Measurements from ENCODE around the gene SIPA1L2.

The SIPA1L2 gene

GRCh38 chr1:232627645-232628334 lies 2.1 kb downstream of the SIPA1L2 start:
- POLR2A ChIA-PET, result interaction anchor here (0.6 to 1.6 kb wide), 9 partner anchors 14 to 124 kb away, joined by 3 to 6 read pairs (median 3); no protein-coding TSS in a partner anchor
- Histone ChIP-seq H3K36me3 (ENCODE audit: control insufficient read depth in 2 of 2, insufficient read depth in 1 of 2, low read length in 2 of 2) (no peaks in the 10 kb centered on the region), H3K27ac (ENCODE audit: extremely low read depth, low read depth, low read length) (0 out of 2 replicates have a peak overlapping the region, but pooled peaks have one; percentile 47), H3K4me1 (ENCODE audit: control insufficient read depth, insufficient read depth, low read length) (peaks cover 24% of the 10 kb centered on the region), H3K9me3 (ENCODE audit: control insufficient read depth, insufficient read depth, low read depth, low read length) (no peaks in the 10 kb centered on the region), H3K4me3 (ENCODE audit: low read depth, low read length) (peak overlapping the region; percentile 91)
- CTCF ChIA-PET, result interaction anchor here (0.6 to 2.4 kb wide), 67 partner anchors 9 to 898 kb away, joined by 3 to 24 read pairs (median 4); no protein-coding TSS in a partner anchor
- TF ChIP-seq ZNF623 (tag by site-specific recombination; IDR thresholded peaks at IDR 0.05) (no peak; the same call in 1 of the 2 replicates), ZNF707 (tag by site-specific recombination; IDR thresholded peaks at IDR 0.05) (no peak), ZNF221 (tag by site-specific recombination; IDR thresholded peaks at IDR 0.05; ENCODE audit: borderline replicate concordance) (no peak), ZNF776 (tag by site-specific recombination; IDR thresholded peaks at IDR 0.05; ENCODE audit: borderline replicate concordance) (no peak), ZNF600 (tag by site-specific recombination; IDR thresholded peaks at IDR 0.05) (no peak), MYNN (tag by site-specific recombination; IDR thresholded peaks at IDR 0.05; ENCODE audit: borderline replicate concordance) (peak; percentile 64; the same call in 1 of the 2 replicates), IKZF3 (tag by site-specific recombination; IDR thresholded peaks at IDR 0.05) (peak; percentile 71), ZNF335 (tag by site-specific recombination; conservative IDR thresholded peaks at IDR 0.05) (0 out of 2 replicates have a peak, but pooled peaks have one; percentile 17), ZNF175 (tag by site-specific recombination; IDR thresholded peaks at IDR 0.05) (no peak), ZNF629 (tag by site-specific recombination; IDR thresholded peaks at IDR 0.05) (no peak), KLF7 (tag by site-specific recombination; IDR thresholded peaks at IDR 0.05; ENCODE audit: borderline replicate concordance) (no peak), ZNF513 (tag by site-specific recombination; IDR thresholded peaks at IDR 0.05) (no peak), PRDM10 (tag by site-specific recombination; IDR thresholded peaks at IDR 0.05) (peak; percentile 51; the same call in 1 of the 2 replicates), ZNF404 (tag by site-specific recombination; IDR thresholded peaks at IDR 0.05) (no peak), KLF1 (tag by site-specific recombination; IDR thresholded peaks at IDR 0.05) (no peak), ZNF426 (tag by site-specific recombination; IDR thresholded peaks at IDR 0.05) (no peak), TCF7L2 (IDR thresholded peaks at IDR 0.05; ENCODE audit: borderline replicate concordance, low read depth, low read length) (no peak), PRDM1 (tag by site-specific recombination; IDR thresholded peaks at IDR 0.05) (peak; percentile 62), ZBTB17 (tag by site-specific recombination; IDR thresholded peaks at IDR 0.05) (0 out of 2 replicates have a peak, but pooled peaks have one; percentile 20), ZNF645 (tag by site-specific recombination; IDR thresholded peaks at IDR 0.05) (no peak), ZNF510 (tag by site-specific recombination; IDR thresholded peaks at IDR 0.05; ENCODE audit: insufficient replicate concordance) (no peak)
- TF ChIP-seq, protein P1, sequence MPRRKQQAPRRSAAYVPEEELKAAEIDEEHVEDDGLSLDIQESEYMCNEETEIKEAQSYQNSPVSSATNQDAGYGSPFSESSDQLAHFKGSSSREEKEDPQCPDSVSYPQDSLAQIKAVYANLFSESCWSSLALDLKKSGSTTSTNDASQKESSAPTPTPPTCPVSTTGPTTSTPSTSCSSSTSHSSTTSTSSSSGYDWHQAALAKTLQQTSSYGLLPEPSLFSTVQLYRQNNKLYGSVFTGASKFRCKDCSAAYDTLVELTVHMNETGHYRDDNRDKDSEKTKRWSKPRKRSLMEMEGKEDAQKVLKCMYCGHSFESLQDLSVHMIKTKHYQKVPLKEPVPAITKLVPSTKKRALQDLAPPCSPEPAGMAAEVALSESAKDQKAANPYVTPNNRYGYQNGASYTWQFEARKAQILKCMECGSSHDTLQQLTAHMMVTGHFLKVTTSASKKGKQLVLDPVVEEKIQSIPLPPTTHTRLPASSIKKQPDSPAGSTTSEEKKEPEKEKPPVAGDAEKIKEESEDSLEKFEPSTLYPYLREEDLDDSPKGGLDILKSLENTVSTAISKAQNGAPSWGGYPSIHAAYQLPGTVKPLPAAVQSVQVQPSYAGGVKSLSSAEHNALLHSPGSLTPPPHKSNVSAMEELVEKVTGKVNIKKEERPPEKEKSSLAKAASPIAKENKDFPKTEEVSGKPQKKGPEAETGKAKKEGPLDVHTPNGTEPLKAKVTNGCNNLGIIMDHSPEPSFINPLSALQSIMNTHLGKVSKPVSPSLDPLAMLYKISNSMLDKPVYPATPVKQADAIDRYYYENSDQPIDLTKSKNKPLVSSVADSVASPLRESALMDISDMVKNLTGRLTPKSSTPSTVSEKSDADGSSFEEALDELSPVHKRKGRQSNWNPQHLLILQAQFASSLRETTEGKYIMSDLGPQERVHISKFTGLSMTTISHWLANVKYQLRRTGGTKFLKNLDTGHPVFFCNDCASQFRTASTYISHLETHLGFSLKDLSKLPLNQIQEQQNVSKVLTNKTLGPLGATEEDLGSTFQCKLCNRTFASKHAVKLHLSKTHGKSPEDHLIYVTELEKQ (tag by site-specific recombination; IDR thresholded peaks at IDR 0.05; ENCODE audit: borderline replicate concordance), result no peak
- TF ChIP-seq, protein P2, sequence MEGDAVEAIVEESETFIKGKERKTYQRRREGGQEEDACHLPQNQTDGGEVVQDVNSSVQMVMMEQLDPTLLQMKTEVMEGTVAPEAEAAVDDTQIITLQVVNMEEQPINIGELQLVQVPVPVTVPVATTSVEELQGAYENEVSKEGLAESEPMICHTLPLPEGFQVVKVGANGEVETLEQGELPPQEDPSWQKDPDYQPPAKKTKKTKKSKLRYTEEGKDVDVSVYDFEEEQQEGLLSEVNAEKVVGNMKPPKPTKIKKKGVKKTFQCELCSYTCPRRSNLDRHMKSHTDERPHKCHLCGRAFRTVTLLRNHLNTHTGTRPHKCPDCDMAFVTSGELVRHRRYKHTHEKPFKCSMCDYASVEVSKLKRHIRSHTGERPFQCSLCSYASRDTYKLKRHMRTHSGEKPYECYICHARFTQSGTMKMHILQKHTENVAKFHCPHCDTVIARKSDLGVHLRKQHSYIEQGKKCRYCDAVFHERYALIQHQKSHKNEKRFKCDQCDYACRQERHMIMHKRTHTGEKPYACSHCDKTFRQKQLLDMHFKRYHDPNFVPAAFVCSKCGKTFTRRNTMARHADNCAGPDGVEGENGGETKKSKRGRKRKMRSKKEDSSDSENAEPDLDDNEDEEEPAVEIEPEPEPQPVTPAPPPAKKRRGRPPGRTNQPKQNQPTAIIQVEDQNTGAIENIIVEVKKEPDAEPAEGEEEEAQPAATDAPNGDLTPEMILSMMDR (tag by site-specific recombination; IDR thresholded peaks at IDR 0.05), result peak; percentile 57; the same call in 1 of the 2 replicates

All from HEK293 (cell line).